ENCODE measurements around the gene TECPR2.

GRCh38 chr14:102496331-102496691, 133.6 kb downstream of the TECPR2 start:
- no peak for TF ChIP-seq CTCF (IDR thresholded peaks at IDR 0.05; ENCODE audit: low read depth, low read length)
- no peak for TF ChIP-seq POLR2A (IDR thresholded peaks at IDR 0.05; ENCODE audit: extremely low read depth, insufficient read length)
- no peak for TF ChIP-seq MAX (IDR thresholded peaks at IDR 0.05; ENCODE audit: low read depth, low read length)
- no peak for TF ChIP-seq MYC (IDR thresholded peaks at IDR 0.05; ENCODE audit: low read depth, low read length)
